GM21737 (cell line): ENCODE data around the gene MARCHF4.
"Not testable (repeated sequence)": the region's sequence is repeated elsewhere in the genome, so short reads cannot be mapped to it uniquely, and the experiment has no call there.

Experiments used
- ATAC-seq: cut with Tn5 transposase; IDR thresholded peaks from one replicate; pipeline ENCODE4 v1.9.1; 2021; ENCODE audit warnings: mild to moderate bottlenecking, moderate library complexity; ENCODE audit not compliant: unreplicated experiment

The MARCHF4 gene

DNA sequence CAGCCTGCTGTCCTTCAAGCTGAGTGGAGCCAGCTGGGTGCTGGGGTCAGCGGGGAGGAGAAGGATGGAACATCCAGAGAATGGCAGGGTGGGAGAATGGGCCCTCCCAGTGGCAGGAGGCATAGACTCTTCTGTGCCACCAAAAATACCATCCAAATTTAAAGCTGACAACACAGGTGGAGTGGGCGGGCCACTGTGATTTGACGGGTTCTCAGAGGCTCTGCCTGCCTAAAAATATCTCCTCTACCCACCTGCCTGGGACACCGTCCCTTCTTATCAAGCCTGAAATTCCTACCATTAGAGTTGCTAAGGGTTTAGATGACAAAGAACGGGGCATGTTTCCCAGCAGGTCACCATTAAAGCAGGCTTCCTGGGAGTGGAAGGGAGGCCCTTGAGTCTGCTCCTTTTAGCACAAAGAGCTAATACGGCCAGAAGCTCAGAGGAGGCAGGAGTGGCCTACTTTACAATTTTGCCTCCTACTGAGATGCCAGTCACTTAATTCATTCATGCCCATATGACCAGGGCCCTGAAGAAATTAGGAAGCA, 19.8 kb upstream of the MARCHF4 start:
- ATAC-seq, result no peak

DNA sequence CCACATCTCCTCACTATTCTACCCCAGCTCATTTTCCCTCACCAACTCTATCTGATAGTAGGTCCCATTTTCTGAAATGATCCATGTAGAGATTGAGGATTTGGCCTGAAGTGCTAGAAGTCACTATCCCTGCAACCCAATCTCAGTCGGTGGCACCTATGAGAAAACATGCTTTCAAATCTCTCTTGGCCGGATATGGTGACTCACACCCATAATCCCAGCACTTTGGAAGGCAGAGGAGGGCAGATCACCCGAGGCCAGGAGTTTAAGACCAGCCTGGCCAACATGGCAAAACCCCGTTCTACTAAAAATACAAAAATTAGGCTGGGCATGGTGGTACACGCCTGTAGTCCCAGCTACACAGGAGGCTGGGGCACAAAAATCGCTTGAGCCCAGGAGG, 19.1 kb upstream of the MARCHF4 start:
- ATAC-seq, result no peak

DNA sequence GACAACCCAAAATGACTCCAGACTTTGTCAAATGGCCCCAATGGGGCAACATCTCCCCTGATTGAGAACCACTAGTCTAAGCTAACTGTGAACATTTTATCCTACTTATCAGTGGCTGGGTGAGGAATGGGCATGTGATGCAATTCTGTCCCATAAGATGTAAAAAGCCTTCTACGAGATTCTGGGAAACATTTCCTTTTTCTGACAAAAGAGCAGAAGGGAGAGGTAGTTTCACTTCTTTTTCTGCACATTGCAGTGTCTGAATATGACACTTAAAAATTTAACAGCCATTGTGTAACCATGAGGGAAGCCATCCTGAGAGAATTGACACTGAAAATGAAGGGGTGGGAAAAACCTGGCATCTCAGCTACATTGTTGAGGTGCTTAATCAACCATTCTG, 17.3 kb upstream of the MARCHF4 start:
- ATAC-seq, result no peak

DNA sequence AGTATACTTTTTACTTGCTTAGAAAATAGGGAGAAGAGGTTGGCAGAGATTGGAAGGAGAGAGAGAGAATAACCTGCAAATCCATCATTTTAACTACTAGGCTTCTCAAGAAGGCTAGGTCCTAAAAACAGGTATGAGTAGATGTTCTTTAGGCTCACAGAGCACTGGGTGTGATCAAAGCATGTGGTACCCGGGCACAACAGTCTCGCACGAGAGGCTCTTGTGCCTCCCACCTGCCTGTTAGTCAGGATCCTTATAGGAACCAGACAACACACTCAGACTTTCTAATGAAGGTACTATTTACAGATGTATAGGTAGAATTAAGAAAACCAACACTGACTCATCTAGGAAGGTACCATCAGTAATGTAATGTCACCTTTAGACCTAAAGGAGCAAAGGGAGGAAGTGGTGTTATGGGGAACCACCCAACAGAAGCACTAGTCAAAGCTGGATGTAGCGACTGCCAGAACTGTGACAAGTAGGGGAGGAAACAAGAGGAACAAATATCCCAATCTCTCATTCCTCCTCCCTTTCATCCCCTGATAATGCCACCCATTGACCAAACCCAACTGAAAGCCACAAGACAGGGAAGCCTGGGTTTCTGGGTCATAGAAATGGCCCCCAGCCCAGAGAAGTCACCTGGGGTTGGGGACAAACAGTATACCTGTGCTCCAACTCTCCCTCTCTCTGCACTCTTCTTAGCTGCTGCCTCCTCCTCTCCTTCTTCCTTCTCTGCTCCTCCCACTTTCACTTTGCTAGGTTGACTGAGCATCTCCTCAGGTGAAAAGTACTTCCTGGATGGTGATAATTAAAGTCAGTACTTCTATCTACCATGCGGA, 16.0 kb upstream of the MARCHF4 start:
- ATAC-seq, result no peak

DNA sequence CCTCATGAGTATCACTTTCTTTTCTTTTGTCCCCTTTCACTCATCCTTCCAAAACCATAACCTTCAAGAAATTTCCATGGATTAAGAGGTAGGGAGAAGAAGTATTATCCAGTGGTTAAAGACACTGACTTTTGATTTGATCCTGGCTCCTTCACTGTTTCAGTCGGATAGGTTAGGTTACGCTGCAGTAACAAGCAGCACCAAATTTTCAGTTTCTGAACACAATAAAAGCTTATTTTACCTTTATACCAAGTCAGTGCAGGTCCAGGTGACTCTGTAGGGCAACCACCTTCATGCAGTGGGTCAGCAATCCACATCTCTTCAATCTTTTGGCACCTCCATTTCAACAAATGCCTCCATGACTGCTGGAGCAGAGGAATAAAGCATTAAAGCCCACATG, 15.0 kb upstream of the MARCHF4 start:
- no peak for ATAC-seq

DNA sequence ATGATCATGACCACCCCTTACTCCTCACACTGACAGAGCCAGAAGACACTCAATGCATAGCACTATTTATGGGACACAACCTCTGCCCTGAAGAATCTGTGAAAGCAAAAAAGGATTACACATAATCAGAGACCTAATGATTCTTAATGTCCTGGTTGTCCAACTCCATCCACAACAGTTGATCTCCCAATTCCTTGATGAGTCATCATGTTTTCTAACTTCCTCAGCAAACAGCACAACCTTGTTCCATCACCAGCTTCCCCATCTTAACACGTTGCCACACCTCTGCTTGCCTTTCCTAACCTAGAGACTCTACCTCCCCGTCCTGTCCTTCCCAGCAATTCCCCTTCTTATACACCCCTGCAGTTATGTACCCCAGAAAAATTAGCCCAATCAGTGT, 13.2 kb upstream of the MARCHF4 start:
- no peak for ATAC-seq

DNA sequence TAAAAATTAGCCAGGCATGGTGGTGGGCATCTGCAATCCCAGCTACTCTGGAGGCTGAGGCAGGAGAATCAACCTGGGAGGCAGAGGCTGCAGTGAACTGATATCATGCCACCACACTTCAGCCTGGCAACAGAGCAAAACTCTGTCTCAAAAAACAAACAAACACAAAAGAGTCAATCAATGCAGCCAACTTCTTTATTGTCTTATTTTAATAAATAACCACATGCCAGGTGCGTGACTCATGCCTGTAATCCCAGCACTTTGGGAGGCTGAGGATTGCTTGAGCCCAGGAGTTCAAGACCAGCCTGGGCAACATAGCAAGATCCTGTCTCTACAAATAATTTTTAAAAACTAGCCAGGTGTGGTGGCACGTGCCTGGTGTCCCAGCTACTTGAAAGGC, 12.1 kb upstream of the MARCHF4 start:
- ATAC-seq, result not testable (repeated sequence)

- ATAC-seq, result no peak
Measured at GRCh38 chr2:216379977-216380376, 7.7 kb upstream of the MARCHF4 start.

GRCh38 chr2:216375286-216375685, 3.0 kb upstream of the MARCHF4 start:
- no peak for ATAC-seq

DNA sequence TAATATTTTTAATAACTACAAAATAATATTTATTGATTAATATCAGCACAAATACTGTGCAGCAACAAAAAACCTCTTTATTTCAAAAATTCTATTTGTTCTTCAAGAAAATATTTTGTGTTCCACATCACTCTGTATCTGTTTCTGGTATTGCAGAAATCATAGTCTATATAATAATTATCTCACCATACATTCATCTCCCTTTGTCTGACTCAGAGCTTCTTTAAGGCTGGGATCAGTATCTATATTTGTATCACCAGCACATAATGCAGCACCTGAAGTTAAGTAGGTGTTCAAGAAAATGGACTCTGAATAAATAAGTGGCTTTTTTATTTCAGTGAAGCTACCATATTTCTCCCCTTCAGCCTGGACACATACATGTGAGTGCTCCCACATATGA, 1.6 kb upstream of the MARCHF4 start:
- ATAC-seq, result no peak

DNA sequence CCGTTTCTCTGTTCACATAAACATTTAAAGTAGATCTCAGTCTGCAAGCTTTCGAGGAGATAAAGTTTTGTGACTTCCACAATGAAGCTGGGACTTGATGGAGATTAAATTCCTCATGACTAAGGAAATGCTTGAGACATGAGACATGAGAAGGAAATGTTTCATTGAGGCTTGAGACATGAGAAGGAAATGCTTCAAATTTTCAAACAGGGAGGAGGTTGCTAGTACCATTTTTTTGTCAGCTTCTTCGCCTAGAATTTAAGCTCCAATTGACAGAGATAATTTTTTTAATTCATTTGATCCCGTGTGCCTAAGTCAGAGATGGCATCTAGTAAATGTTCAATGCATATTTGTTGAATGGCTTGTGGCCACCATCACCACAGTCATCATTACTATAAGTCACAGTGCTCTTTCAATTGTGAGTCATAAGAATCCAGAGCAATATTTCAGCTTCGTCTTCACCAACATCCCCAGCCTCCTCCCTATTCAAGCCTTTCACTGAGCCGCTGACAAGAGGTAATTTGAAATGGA, 543 bp upstream of the MARCHF4 start:
- no peak for ATAC-seq

DNA sequence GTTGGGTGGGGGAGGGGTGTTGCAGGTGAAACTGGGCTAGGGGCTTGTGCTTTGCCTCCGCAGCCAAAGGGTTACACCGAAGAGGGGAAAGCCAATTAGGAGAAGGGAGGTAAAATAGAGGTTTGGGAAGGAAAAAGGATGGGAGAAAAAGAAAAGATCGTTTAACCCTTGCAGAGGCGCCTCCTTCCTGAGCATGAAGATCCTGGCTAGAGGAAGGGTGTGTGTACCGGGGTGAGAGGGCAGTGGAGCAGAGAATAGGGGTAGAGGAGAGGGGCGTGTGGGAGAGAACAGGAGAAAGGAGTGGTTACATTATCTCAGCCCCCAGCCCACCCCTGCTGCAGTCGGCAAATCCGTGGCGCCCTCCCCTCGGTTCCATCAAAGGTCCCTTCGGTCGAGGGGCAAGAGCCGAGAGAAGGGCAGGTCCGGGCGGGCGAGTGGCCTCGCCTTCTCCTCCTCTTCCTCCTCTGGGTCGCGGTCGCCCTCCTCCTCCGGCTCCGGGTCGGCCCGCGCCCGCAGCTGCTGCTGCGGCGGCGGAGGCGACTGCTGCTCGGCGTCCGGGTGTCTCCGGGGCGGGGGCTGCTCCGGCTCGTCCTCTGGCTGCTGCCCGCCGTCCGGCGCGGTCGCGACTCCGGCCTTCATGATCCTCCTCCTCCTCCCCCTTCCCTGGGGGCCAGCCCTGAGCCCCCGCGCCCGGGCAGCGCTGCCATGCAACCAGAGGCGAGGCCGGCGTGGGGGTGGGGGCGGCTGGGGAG, 1.1 kb downstream of the MARCHF4 start:
- no peak for ATAC-seq

- ATAC-seq, result no peak
Measured at GRCh38 chr2:216369821-216370220, 2.5 kb downstream of the MARCHF4 start.

GRCh38 chr2:216366777-216367471, 5.4 kb downstream of the MARCHF4 start:
- ATAC-seq, result no peak

- ATAC-seq, result no peak
Measured at GRCh38 chr2:216365518-216365917, 6.8 kb downstream of the MARCHF4 start.

DNA sequence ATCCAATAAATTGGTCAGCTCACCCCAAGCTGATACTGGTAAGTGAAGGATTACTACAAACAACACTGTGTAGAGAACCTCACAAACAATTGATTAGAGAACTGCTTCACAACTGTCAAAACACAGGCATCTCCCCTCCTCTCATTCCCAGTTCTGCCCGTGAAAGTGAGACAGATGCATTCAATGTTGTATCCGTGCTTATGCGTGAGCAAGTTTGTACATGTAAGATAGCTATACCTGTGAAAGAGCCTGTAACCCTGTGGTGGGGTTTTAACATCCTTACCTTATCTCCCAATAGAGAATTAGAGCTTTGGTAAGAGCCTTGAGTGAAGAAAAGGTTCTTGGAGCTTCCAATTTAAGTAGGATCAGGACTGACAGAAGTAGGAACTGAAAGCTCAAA, 9.1 kb downstream of the MARCHF4 start:
- no peak for ATAC-seq

- no peak for ATAC-seq
Measured at GRCh38 chr2:216362730-216363129, 9.6 kb downstream of the MARCHF4 start.

- ATAC-seq, result no peak
Measured at GRCh38 chr2:216355711-216356110, 16.6 kb downstream of the MARCHF4 start.

DNA sequence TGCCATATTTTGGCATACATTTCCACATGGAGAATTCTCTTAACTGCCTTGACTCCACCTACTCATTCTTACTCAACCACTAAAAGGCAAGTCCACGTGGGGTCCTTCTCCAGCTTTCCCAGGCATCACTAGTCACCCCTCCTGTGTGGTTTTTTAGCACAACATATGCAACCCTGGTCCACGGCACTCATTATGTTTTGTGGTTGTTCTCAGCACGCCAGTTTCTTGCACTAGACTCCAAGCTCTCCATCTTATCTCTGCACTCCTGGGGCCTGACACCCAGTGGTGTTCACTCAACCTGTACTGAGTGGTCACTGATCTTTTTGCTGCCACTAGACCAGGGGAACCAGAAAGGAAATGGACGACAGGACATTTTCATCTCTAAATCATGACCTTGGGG, 18.0 kb downstream of the MARCHF4 start:
- ATAC-seq, result no peak

- ATAC-seq, result no peak
Measured at GRCh38 chr2:216352653-216353270, 19.5 kb downstream of the MARCHF4 start.
